ENCODE measurements around the gene SH3GL3.

The SH3GL3 gene

GRCh38 chr15:83626171-83626802 is 179.1 kb downstream of the SH3GL3 start:
- DNase-seq: peak; percentile 6

- DNase-seq: no peak
Observed at GRCh38 chr15:83631534-83631933, 184.4 kb downstream of the SH3GL3 start.

DNA sequence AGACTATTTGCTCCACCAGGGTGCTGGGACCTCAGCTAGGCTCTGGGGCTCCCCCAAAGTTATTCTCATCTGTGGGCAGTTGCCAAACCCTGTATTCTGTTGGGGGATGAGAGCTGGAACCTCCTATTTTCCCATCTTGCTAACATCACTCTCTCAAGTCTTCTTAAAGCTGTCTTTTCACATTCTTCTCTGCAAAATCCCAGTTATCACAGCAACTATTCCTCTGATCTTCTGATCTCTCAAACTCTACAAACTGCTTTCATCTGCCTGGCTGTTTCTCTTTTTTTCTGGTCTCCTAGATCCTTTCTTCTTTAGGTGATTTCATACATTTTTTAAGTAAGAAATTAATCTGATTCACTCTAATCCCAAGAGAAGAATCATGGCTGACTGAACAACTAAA is 196.1 kb downstream of the SH3GL3 start:
- DNase-seq: no peak

DNA sequence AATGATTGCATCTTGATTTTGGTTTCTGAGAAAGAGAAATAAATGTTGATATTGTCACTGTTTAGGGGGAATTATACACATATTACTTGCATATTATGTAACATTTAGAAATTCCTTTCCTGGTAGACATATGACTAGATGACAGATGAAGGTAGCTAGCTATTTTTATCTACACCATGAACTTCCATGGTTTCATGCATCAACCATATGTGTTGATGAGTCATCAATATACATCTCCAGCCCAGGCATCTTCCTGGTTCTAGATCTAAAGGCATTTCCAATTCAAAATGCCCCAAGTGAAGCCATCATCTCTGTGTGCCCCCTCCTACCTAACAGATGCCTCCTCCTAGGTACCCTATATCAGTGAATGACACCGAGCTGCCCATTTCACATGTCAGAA is 197.3 kb downstream of the SH3GL3 start:
- no peak for DNase-seq

DNA sequence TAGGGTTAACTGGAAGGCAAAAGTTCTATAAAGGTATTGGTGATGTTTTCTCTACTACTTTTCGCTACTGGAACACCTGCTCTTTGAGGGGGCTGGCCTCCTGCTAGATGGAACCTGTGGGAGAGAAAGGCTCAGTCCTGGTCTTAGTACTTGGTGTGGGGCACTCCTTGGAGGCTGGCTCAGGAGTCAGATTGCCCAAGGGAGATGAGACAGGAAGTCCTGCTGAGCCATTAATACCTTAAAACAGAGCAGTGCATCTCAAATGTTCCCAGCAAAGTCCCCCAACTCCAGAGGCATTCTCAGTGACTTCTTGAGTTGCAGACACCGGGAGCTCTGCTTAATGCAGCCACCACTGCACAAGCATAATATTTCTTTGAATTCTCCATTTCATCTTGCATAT is 203.7 kb downstream of the SH3GL3 start:
- DNase-seq: no peak

DNA sequence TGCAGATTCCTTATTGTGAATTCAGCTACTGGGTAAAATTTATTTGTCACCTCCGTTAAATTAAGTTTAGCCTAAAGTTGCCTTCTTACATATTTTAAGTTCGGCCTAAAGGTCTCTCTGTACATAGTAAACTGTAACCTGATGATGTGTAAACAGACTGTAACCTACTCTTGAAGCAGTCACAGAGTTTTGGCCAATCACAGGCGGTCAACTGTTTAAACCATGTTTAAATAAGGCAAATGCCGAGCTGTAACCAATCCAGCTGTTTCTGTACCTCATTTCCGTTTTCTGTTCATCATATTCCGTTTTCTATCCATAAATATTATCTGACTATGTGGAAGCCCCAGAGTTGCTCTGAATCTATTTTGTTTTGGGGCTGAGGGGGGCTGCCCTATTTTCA is 204.4 kb downstream of the SH3GL3 start:
- no peak for DNase-seq

GRCh38 chr15:83652626-83653204 is 205.6 kb downstream of the SH3GL3 start:
- DNase-seq: no peak

DNA sequence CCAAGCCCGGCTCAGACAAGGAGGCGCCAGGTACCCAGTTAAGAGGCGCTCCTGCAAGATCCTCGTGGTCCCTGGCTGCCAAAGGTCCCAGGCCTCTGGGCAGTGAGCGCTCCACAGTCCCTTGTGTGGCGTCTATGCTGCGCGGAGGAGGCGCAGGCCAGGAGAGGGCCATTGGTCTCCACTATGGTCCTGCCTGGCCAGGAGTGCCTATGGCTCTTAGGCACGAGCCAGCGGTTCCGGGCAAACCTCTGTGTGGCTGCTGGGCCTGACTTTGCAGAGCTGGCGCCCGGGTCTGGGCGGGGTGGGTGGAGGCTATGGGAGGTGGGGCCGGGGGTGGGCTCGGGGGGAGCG is 206.1 kb downstream of the SH3GL3 start:
- no peak for DNase-seq

DNA sequence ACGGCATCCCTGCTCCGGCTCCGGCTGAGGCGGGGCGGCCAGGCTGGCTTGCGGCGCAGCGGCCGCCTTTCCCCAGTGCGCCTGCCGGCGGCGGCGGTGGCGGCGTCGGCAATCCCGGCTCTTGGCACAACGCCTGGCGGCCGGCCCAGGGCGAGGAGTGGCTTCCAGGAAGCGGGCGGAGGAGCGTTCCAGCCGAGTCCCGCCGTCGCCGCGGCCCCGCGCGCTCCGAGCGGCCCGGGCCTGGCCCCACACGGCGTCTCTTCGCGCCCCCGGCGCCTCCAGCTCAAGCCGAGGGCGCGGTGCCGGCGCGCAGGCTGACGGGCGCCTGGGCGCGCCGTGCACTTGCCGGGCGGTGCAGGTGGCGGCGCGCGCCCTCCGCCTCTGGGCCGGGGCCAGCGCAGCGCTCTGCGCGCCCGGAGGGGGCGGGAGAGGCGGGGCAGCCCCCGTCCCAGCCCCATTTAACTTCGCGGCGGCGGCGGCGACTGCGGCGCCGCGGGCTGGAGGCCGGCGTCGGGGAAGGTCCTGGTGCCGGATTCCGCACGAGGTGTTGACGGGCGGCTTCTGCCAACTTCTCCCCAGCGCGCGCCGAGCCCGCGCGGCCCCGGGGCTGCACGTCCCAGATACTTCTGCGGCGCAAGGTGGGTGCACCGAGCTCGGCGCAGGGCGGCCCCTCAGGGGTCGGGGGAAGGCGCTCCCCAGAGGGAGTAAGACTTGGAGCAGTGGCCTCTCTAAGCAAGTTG is 206.7 kb downstream of the SH3GL3 start, which contains the start of gene ADAMTSL3:
Gene ADAMTSL3 (plus strand): TSS at position 485 of the 740 bp plus-strand sequence. CDS start 1,639 bp downstream, outside the sequence.
- DNase-seq: no peak

DNA sequence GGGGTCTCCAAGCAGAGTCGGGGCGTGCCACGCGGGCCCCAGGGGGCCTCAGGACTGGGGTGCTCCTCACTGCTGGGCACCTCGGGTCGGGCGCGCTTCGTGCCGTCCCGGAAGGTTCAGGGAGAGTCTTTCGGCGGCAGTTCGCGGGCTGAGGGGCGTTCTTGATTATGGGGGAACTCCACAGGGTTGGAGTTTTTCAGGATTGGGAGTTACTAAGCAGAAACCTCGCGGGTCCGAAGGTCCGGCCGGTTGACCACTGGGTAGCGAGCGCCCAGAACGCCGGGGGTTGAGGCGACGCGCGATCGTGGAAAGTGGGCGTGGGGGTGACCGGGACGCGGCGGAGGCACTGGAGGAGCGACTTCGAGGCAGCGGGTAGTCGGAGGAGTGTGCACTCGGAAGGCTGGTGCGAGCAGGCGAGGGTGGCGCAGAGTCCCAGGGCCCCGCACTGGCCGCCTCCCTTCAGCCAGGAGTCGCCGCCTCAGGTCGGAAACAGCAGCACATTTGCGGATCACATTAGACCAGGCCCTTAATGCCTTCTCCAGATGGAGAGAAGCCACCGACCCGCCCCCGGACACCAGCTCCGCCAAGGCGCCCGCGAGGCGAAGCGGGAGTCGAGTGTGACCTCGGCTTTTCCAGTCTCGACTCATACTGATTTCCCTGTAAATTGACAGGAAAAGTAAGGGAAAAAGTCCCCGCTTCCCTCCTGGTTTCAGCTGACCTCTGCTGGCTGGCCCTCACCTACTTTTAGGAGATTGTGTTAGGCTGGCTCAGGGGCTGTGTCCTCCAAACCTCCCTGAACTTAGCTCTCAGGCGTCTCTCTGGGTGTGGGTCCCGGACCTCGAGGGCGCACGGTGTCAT is 207.5 kb downstream of the SH3GL3 start:
- DNase-seq: no peak

- DNase-seq: no peak
Observed at GRCh38 chr15:83655237-83655616, 208.1 kb downstream of the SH3GL3 start.

DNA sequence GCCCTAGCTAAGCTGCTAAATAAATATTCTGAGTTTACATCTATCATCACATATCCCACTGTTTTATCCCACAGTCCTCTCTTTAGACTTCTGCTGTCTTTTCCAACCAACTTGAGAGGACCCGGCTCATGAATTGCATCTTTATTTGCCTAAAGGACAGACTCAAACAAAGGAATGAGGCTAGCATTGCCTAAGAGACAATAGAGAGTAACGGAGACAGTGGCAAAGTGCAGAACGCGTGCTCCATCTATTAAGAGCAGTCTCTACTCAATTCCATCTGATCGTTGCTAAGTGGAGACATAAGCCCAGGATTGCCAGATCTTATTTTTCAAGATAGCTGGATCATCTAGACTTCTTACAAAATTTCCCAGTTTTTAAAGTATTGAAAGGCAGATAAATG is 209.1 kb downstream of the SH3GL3 start:
- DNase-seq: no peak

- no peak for DNase-seq
Observed at GRCh38 chr15:83656943-83657528, 209.9 kb downstream of the SH3GL3 start.

- DNase-seq: no peak
Observed at GRCh38 chr15:83657549-83657948, 210.4 kb downstream of the SH3GL3 start.

DNA sequence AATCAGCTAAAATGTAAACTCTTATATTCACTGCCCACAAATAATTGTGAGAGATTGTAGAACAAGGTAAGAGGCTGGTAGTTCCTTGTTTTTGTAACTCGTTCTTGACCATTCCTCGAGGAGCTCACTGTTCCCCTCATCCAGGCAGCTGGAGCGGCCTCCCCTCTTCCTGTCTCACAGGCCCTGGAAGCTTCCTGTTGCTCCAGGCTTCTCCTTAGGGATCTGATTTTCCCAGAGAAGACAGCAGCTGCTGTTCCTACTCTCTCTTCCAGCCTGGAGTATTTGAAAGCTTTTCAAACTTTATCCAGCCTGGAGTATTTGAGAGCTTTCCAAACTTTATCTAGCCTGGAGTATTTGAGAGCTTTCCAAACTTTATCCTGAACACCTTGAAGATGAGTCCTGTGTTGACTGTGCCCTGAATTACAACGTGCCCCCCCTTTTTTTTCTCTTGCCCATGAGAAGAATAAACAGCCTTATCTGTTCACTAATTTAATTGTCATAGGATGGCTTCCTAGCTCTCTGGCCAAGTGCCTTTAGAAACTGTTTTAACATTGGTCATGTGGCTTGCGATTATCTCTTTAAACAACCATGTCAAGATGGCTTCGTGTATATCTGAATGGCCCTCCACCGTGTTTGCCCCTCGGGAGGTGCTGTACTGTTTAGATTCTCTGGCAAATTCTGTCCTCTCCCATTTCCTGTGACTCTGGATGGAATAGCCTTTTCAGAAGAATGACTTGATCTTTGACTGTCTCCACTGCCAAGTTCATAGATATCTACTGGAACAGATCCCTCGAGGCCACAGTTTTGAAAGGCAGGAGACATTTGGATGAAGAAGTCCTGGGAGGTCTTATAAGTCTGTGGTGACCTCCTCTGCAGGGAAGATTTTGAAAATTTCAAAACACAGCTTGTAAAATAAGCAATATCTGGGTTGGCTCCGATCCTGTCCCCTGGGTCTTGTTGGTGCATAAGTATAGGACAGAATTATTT is 211.6 kb downstream of the SH3GL3 start:
- no peak for DNase-seq

DNA sequence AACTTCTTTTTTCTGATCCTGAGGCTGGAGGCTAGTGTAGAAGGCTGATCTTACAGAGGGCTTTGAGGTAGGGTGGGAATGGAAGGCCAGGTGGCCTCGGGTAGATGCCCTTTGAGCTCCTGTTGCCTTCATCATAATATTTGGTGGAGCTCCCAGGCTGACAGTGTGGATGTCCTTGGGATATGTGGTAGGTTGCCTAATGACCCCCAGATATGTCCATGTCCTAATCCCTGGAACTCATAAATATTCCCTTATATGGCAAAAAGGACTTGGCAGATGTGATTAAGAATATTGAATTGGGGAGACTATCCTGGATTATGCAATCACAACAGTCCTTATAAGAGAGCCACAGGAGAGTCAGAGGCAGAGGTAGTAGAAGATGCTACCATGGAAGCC is 212.3 kb downstream of the SH3GL3 start:
- DNase-seq: no peak

DNA sequence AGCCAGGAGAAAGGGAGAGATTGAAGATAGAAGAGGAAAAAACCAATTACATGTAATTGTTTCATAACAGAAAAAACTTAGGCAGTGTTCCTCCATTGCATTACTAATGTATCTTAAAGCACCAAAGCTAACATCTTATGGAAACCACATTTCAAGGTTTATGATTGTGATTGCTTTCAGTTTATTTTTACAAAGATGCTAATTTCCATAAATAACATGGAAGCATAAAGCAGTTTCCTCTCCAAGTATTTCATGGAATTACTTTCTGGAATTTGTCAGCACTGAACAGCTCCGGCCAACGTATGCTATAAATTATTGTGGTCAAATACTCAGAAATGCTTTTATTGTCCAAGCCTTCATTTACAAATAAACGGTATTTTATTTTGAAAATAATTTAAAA is 218.3 kb downstream of the SH3GL3 start:
- no peak for DNase-seq

Measured in stimulated activated CD4-positive, alpha-beta T cell treated with anti-CD3 and anti-CD28 coated beads, Interleukin-1b, Interleukin-23, amount 100 ng/mL, for 48 hours (primary cell).